Stimulated activated CD4-positive, alpha-beta T cell treated with anti-CD3 and anti-CD28 coated beads, Interleukin-12 subunit alpha, Interleukin-12 subunit beta, amount 100 ng/mL, for 48 hours (primary cell): ENCODE data around the gene IL9R.
"Not testable (repeated sequence)": the region's sequence is repeated elsewhere in the genome, so short reads cannot be mapped to it uniquely, and the experiment has no call there.

Experiments
- DNase-seq, 3 donors: peaks; one replicate each; pipeline ENCODE4 v3.0.0-alpha.2; 2020; ENCODE audit warnings: low read depth in 2 of 3, low spot score in 1 of 3

The IL9R gene, protein sequence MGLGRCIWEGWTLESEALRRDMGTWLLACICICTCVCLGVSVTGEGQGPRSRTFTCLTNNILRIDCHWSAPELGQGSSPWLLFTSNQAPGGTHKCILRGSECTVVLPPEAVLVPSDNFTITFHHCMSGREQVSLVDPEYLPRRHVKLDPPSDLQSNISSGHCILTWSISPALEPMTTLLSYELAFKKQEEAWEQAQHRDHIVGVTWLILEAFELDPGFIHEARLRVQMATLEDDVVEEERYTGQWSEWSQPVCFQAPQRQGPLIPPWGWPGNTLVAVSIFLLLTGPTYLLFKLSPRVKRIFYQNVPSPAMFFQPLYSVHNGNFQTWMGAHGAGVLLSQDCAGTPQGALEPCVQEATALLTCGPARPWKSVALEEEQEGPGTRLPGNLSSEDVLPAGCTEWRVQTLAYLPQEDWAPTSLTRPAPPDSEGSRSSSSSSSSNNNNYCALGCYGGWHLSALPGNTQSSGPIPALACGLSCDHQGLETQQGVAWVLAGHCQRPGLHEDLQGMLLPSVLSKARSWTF

DNA sequence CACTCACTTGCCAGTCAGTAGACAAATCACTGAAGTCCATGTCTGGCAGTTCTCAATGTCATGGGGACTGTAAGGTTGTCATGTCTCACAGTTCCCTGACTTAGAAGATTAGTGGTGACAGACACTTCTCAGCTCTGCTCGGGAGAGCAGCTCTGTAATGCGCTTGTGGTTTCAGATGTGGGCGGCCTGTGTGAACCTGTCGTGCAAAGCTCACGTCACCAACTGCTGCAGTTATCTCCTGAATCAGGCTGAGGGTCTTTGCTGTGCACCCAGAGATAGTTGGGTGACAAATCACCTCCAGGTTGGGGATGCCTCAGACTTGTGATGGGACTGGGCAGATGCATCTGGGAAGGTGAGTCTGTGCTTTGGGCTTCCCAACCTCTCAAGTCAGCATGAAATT lies at the start of gene IL9R:
IL9R (plus strand) TSS at position 261 of the 400 bp plus-strand sequence; CDS start at position 325, 64 bp downstream.
- DNase-seq = peak; percentile 21 to 32 (median 21)

DNA sequence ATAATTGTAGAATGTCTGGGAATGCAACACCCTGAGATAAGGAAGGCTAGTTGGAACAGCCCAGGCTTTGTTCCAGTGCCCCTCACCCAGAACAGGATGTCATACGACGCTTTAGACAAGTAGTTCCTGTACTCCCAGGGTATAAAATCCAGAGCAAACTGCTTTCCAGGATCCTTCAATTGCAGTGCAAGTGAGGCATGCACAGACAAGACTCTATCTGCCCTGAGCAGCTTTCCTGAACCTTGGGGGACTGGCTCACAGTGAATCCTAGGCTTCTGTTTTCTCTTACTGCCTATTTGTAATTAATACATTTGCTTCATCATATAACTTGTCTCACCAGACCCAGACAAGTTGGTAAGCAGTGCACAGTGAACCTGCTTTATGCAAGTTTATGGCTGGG lies 48.4 kb upstream of the IL9R start:
- no peak for DNase-seq

DNA sequence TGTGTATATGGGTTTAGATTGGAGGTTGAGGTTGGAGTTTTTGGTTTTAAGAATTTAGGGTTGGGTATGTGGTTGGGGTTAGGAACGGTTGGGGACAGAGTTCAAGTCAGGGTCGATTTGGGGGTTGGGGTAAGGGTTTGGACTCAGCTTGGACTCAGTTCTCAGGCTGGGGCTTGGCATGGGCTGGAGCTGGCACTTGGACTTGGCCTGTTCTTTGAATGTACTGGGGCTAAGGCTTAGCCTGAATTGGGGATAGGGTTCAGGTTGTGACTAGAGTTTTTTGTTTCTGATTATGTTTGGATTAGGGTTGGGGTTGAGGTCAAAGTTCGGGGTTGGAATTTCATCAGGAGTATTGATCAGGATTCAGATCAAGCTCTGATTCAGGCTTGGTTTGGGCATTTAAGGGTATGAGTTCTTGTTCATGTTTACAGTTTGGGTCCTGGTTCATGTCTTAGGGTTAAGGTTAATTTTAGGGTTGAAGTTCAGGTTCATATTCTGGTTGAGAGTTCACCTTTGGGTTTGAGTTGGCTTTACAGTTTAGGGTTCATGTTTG lies 46.2 kb upstream of the IL9R start:
- DNase-seq = no peak

DNA sequence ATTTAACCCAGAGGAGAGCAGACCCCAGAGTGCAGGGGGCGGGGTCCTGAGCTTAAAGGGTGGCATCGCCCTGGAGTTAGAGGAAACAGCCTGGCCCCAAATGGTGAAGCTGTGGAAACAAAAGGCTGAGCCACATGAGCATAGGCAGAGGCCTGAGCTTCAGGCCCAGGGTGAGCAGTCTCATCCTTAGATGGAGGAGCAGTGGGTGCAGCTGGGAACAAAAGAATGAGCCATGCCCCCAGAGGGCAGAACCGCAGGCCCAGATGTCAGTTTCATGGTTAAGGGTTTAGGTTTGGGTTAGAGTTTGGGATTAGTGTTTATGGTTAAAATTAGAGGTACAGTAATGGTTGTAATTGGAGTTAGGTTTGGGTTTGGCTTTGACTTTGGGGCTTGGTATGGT lies 44.4 kb upstream of the IL9R start:
- DNase-seq = no peak

DNA sequence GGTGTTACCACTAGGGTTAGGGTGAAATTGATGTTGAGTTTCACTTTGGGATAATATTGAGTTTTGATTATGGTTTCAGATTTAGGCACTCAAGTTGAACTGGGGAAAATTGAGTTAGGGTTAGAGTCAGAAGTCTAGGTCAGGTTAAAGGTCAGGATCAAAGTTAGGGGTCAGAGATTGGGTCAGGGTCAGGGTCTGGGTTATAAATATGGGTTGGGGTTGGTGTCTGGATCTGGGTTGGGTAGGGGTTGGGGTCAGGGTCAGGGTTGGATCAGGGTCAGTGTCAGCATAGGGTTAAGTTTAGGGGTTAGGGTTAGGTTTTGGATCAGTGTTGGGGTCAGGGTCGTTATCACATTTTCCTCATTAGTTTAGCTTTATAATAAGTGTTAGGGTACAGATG lies 42.7 kb upstream of the IL9R start:
- DNase-seq = no peak

DNA sequence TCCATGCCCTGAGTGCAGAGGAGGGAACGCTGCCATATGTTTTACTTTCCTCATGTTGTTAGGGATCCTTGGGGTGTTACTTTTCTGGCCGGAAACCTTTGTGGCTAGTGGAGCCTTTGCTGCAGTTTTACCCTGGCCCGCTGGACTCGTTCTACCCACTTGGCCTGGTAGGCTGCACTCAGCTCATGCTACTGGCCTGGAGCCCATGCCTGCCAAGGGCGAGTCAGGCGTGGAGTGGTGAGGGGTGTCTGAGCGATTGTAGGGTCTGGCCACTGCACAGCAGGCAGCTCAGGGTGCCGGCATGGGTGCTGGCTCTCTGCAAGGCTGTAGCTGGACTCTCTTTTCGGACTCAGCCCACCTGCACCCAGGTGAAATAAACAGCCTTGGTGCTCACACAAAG lies 41.4 kb upstream of the IL9R start:
- no peak for DNase-seq

DNA sequence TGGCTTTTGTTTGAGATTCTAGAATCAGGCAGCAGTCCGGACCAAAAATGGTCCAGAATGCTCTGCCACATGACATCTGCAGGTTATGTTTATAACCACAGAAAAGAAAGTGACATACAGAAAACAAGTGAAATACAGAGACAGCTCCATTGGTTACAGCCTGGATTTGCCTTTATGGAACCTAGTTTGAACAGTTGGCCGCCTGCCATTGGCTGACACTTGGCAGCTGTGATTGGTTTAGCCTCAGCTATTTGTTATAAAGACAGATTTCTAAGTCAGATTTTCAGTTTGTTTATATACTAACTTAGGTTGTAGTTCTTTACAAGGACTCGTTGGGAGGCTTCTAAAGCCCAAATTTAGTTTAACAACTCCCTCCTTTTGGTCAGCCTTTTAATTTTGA lies 40.8 kb upstream of the IL9R start:
- DNase-seq = no peak

DNA sequence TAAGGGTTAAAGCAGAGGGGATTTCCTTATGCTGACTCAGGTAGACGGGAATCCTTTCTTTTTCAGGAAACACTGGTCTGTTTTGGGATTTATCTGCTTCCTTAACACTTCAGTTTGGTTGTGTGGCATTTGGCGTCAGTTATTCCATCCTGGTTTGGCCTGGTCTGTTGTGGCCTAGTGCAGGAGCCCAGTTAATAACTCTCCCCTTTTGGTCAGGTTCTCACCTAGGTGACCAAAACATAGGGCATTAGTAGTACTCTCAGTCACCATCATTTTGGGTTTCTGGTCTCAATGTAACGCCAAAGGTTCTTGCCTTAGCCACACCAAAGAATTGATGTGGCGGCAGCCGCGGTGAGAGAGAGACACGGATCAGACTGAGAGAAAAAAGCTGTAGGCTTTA lies 39.7 kb upstream of the IL9R start:
- DNase-seq = no peak

DNA sequence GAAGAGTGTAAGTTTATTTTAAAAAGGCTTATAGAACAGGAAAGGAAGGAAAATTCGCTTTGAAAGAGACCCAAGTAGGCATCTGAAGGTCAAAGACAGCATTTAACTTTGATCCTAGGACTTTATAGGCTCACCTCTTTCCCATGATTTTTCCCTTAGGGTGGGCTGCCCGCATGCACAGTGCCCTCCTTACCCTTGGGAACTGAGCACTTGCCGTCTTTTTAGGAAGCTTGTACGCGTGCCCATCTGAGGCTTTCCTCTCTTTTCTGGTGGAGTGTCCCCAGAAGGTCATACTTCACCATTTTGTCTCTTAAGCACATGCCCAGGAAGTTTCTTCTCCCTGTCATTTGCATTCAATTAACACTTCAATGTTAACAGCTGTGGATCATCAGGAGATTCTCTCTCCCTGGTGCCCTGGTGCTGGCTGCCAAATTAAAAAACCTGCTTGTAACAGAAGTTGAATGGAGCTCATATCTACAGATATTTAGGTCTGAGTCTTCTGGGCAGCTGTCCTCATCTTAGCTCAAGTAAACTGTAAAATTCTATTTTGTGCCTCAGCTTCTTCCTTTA lies 38.4 kb upstream of the IL9R start:
- no peak for DNase-seq

DNA sequence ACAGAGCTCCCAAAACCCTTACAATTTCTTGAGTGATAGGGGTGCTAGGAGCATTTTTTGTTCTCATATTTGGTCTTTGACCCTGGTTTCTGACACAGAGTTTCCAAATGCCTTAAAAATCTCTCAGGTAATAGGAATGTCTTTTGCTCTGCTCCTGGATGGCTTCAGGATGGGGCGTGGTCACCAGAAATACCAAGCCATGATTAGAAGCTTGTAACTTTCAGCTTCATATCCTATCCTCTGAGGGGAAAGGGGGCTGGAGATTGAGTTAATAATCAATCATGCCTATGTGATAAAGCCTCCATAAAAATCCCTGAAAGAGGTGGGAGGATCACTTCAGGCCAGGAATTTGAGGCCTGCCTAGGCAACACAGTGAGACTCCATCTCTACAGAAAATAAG lies 34.6 kb upstream of the IL9R start:
- no peak for DNase-seq

DNA sequence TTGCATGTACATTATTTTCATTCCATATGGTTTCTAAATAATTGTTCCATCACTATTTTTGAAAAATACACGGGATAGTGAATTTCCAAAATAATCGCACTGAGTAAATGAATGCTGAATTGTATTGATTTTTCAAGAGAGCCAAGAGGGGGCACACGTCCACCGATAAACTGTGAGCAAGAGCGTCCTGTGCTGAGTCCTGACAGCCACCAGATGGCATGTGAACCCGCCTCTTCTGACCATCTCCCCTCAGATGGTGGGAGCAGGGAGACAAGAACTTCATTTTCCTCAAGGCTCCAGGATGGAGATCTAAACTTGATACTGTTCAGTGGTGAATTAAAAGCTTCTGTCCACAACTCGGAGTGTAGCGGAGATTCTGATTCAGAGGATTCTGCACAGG lies 30.6 kb upstream of the IL9R start:
- peak in 2 of 3 donors; percentile 1 to 6 for DNase-seq

DNA sequence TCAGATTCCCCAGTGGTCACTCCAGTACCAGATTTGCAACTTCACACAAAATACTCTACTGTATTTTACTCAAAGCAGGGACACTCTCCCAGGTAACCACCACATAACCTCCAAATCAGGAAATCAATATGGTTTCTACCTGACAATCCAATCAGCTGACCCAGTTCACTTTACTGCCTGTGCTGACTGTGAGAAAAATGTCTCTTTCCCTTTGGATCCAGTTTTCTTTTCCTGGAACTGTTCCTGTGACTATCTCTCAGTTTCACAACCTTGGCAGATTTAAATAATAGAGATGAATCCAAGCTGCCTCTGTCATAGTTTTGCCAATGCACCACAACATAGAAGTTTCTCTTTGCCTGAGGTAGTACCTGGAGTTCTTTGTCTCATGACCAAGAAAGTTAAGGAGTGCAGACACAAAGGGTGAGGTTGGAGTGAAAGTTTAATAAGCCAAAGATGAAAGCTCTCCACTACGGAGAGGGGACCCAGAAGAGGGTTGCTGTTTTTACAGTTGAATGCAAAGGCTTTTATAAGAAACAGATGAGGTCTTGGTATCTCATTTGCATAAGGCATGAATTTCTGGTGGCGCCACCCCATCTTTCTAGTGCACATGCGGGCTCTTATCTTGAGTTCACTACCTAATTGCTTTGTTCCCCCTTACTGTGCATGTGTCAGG lies 29.7 kb upstream of the IL9R start:
- DNase-seq = no peak

DNA sequence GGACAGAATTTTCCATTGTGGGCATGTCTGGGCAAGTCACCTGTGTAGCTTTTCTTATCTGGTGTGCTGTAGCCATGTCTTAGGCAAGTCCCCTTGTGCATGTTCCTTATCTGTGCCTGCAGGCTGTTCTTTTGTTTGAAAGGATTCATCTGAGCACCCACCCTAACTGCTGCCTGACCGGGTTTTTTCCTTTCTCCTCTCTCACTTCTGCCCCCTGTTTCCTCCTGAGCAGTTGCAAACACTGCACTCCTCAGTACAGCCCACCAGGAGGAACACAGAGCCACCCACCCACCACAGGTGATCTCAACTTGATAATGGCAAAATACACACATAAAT lies 29.2 kb upstream of the IL9R start:
- DNase-seq = no peak

DNA sequence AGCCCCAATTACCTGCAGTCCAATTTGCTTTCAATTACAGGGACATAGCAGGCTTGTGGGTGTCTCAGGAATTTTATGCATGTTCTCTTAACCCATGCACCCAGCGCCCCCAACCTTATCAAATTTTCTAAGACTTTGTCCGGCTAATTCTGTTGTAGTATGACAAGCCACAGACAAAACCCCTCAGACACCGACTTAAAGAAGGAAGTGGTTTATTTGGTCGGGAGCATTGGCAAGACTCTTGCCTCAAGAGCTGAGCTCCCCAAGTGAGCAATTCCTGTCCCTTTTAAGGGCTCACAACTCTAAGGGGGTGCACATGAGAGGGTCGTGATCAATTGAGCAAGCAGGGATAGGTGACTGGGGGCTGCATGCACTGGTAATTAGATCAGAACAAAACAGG lies 28.7 kb upstream of the IL9R start:
- DNase-seq = no peak

DNA sequence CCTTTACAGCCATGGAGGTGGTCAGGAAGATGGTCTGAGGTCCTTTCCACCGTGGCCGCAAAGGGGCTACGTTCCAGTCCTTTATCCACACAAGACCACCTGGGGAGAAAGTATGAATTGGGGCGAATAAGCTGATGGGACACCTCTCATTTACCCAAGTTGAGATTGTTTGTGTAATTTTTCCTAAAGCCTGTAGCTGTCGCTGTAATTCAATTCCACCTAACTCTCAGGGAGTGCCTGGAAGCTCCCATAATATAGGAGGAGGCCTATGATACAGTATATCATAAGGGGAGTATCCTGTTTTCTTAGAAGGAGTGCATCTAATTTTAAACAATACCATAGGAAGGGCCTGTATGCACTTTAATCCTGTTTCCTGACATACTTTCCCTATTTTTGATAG lies 25.8 kb upstream of the IL9R start:
- not testable (repeated sequence) for DNase-seq

DNA sequence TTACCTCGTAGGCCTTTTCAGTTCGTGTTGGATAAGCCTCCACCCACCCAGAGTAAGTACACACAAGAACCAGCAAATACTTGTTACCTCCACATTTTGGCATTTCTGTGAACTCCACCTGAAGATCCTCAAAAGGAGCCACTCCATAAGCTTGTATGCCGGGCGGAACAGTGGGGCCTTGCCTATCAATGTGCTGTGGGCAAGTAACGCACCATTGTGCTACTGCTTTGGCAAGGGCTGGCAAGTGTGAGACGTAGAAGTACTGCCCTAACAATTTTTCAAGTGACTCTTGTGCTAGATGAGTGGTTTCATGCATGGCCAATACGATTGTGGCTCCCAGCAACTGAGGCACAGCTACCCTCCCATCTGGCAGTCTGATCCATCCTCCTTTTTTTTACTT lies 25.3 kb upstream of the IL9R start:
- not testable (repeated sequence) for DNase-seq

DNA sequence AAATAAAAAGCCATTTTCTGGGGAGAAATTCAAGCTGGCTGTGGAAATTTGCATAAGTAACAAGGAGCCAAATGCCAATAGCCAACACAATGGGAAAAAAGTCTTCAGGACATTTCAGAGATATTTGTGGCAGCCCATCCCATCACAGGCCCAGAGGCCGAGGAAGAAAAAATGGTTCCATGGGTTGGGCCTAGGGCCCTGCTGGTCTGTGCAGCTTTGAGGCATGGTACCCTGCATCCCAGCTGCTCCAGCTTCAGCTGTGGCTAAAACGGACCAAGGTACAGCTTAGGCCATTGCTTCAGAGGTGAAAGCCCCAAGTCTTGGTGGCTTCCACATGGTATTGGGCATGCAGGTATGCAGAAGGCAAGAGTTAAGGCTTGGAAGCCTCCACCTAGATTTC lies 14.2 kb upstream of the IL9R start:
- DNase-seq = no peak

DNA sequence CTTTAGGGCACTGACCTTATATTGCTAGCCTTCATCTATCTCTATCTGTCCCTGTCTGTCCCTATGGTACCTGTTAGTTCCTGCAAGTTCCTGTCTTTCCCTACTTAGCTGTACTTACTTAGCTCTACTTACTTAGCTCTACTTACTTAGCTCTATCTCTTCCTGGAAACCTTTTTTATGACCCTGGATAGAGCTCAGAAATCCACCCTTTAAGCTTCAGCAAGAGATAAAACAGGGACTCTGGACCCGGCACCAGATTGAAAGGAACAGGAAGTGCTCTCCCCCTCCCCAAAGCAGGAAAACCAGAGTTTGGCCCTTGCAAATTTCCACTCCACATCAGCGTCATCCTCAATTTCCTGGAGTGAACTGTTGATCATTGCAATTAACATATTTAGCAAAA lies 12.3 kb upstream of the IL9R start:
- DNase-seq = no peak

DNA sequence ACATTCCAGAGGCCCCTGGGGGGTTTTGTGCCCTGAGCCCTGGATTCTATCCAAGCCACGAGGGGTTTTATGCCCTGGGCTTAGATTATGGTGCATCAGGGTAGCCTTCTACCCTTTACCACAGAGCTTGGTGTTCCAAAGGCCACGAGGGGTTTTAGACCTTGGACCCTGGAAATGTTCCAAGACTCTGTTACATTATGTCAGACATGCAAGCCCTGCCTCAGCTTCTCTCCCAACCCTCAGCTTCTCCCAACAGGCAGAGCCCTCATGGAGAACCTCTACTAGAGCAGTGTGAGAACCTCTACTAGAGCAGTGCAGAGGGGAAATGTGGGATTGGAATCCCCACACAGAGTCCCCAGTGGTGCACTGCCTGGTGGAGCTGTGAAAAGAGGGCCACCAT lies 10.5 kb upstream of the IL9R start:
- not testable (repeated sequence) for DNase-seq

DNA sequence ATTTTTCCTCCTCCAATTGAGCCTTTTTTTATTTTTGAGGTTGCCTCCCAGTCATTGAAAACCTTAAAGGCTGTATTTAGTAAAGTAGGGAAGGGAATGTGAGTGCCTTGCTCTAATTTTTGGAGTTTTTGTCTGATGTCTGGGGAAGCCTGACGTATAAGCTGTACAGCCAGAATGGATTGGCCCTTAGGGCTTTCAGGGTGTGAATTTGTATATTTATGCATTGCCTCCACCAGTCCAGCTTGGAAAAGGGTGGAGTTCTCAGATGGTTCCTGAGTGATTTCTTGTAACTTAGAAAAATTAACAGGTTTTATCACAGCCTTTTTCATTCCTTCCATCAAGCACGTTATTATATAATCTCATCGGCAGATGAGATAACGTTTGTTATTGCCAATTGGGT lies 8.6 kb upstream of the IL9R start:
- no peak for DNase-seq

DNA sequence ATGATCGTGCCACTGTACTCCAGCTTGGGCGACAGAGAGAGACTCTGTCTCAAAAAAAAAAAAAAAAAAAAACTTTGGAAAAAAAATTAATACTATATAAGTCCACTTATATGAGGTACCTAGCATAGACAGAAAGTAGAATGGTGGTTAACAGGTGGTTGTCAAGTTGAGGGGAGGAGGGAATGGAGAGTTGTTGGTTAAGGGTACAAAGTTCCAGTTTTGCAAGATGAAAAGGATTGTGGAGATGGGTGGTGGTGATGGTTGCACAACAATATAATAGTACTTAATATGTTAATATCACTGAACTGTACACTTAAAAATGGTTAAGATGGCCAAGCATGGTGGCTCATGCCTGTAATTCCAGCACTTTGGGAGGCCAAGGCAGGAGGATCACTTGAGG lies 4.1 kb upstream of the IL9R start:
- no peak for DNase-seq

DNA sequence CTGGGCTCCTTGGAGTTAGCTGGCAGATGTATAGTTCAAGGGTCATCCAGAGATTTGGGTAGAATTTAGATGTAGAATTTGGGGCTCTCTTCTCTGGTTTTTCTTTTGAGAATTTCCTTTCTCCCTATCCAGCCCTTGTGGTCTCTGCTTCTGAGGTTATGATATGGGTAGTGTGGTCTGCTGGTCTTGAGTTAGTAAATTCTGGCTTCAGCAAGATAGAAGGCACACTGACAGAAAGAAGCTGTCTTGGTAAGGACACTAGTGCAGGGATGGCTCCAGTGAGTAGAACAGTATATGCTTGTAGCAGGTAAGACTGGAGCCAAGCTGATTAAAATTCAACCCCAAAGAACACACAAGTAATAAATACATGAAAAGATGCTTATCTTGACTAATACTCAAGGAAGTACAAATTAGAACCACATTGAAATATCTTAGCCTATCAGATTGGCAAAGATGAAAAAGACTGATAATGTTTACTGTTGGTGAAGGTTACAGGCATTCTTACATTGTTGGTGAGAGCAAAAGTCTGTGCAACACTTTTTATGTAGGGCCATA lies 2.1 kb upstream of the IL9R start:
- DNase-seq = no peak
